Measurements from ENCODE around the gene MYRFL.

DNA sequence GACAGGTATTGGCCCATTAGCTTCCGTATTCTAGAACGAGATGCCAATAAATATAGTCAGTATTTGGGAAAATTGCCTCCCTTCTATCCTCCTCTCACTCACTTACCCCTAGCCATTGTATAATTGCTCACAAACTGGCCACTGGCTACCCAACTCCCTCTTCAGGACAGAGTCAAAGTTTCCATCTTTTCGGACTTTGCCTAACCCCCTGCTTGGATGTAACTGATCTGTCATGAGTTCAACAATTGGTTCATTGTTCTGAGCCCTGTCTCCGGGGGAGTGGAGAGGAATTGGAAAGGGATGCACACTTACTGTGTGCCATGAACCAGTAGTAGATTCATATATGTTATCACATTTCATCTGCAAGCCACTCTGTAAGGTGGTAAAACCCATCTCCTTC, 12.2 kb downstream of the MYRFL start:
- TF ChIP-seq, protein P1, sequence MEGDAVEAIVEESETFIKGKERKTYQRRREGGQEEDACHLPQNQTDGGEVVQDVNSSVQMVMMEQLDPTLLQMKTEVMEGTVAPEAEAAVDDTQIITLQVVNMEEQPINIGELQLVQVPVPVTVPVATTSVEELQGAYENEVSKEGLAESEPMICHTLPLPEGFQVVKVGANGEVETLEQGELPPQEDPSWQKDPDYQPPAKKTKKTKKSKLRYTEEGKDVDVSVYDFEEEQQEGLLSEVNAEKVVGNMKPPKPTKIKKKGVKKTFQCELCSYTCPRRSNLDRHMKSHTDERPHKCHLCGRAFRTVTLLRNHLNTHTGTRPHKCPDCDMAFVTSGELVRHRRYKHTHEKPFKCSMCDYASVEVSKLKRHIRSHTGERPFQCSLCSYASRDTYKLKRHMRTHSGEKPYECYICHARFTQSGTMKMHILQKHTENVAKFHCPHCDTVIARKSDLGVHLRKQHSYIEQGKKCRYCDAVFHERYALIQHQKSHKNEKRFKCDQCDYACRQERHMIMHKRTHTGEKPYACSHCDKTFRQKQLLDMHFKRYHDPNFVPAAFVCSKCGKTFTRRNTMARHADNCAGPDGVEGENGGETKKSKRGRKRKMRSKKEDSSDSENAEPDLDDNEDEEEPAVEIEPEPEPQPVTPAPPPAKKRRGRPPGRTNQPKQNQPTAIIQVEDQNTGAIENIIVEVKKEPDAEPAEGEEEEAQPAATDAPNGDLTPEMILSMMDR (IDR thresholded peaks at IDR 0.05), result no peak
- TF ChIP-seq POLR2AphosphoS5 (IDR thresholded peaks at IDR 0.05), result no peak
- no peak for TF ChIP-seq POLR2A (IDR thresholded peaks at IDR 0.05)
